ENCODE results near the gene LCT. TPM values are rescaled to one million over a fixed set of nuclear protein-coding genes. Genes with fewer than 3 reads are reported as not detected.

LCT gene
- total and polyA plus RNA-seq, 8 donors: 0.58 to 12.3 TPM; not detected in 6

DNA sequence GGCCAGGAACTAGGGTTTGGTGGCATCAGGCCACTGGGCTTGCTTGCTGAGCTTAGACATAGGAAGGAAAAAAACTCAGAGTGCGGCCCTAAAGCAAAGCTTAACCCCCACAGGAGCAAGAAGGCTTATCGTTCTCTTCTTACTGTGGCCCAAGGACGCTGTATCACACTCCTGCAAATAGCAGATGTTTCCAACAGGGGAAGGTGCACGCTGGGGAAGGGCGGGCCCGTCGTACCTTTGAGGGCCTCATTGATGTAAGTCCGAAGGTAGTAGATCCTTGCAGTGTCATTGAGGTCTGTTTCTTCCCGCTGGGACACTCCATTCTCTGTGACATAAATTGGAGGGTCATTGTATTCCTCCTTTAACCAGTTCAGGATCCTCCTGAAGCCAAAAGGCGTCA lies 46.6 kb downstream of the LCT start:
- DNase-seq: no peak
- Histone ChIP-seq H3K27ac (no peak overlapping the region), H3K4me1 (no peaks in the 10 kb centered on the region), H3K9me3 (no peaks in the 10 kb centered on the region), H3K27me3 (no peaks in the 10 kb centered on the region), H3K4me3 (no peak overlapping the region), H3K36me3 (peaks cover 0 to 37% (median 24%) of the 10 kb centered on the region in 4 donors)
- no peak for TF ChIP-seq POLR2AphosphoS5 (IDR thresholded peaks at IDR 0.05)
- no peak for TF ChIP-seq EP300 (IDR thresholded peaks at IDR 0.05)
- TF ChIP-seq POLR2A (IDR thresholded peaks at IDR 0.05): no peak
- TF ChIP-seq CTCF (IDR thresholded peaks at IDR 0.05): no peak
- WGBS, 5 donors: 91 to 96% (median 94%) methylated on average over 10 of the region's 10 CpGs
- intact Hi-C loops (cut with DNase I; ENCODE audit: low total_unique reads): no loop called here

DNA sequence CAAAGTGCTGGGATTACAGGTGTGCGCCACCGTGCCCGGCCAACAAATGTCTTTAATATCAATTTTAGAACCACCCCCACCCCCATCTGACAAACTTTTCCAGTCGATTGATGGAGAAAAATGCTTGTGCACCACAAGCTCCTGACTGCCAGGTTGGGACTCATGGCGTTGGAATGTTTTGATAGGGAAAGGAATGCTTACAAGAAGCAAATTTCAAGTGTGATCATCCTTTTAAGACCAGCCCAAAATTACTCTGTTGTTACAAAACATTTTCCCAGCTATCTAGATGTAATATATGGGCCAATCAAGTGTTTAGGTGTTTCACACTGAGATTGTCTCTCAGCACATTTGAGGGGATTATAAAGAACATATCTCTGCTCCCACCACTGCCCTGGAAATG lies 50.2 kb downstream of the LCT start:
- intact Hi-C loops (cut with DNase I; ENCODE audit: low total_unique reads): no loop called here
- Histone ChIP-seq H3K27ac (no peak overlapping the region), H3K9me3 (no peaks in the 10 kb centered on the region), H3K36me3 (peaks cover 13 to 73% (median 60%) of the 10 kb centered on the region in 4 donors), H3K4me3 (no peak overlapping the region), H3K27me3 (no peaks in the 10 kb centered on the region), H3K4me1 (no peaks in the 10 kb centered on the region)
- 84 to 98% (median 97%) methylated on average over 5 of the region's 5 CpGs for WGBS, 5 donors
- TF ChIP-seq POLR2A (IDR thresholded peaks at IDR 0.05): no peak
- TF ChIP-seq CTCF (IDR thresholded peaks at IDR 0.05): no peak
- no peak for TF ChIP-seq EP300 (IDR thresholded peaks at IDR 0.05)
- no peak for TF ChIP-seq POLR2AphosphoS5 (IDR thresholded peaks at IDR 0.05)
- DNase-seq: no peak

- H3K36me3 ChIP-seq: peaks cover 29 to 91% (median 78%) of the 10 kb centered on the region in 4 donors
- H3K27ac ChIP-seq: no peak overlapping the region
- H3K27me3 ChIP-seq: no peaks in the 10 kb centered on the region
- H3K9me3 ChIP-seq: no peaks in the 10 kb centered on the region
- no peak for DNase-seq
- H3K4me3 ChIP-seq: no peak overlapping the region
- WGBS, 5 donors: 91 to 98% (median 96%) methylated on average over 2 of the region's 2 CpGs
- intact Hi-C loops (cut with DNase I; ENCODE audit: low total_unique reads): no loop called here
- no peaks in the 10 kb centered on the region for H3K4me1 ChIP-seq
- TF ChIP-seq CTCF (IDR thresholded peaks at IDR 0.05) (no peak), POLR2A (IDR thresholded peaks at IDR 0.05) (no peak), EP300 (IDR thresholded peaks at IDR 0.05) (no peak), POLR2AphosphoS5 (IDR thresholded peaks at IDR 0.05) (no peak)
These were observed 52.0 kb downstream of the LCT start for GRCh38 chr2:135785032-135785431.

- no peaks in the 10 kb centered on the region for H3K27me3 ChIP-seq
- TF ChIP-seq EP300 (IDR thresholded peaks at IDR 0.05) (no peak), POLR2AphosphoS5 (IDR thresholded peaks at IDR 0.05) (no peak), POLR2A (IDR thresholded peaks at IDR 0.05) (no peak), CTCF (IDR thresholded peaks at IDR 0.05) (no peak)
- H3K27ac ChIP-seq: no peak overlapping the region
- no peaks in the 10 kb centered on the region for H3K9me3 ChIP-seq
- peaks cover 38 to 98% (median 91%) of the 10 kb centered on the region in 4 donors for H3K36me3 ChIP-seq
- H3K4me3 ChIP-seq: no peak overlapping the region
- DNase-seq: no peak
- 75 to 84% (median 77%) methylated on average over 3 of the region's 3 CpGs for WGBS, 5 donors
- H3K4me1 ChIP-seq: no peaks in the 10 kb centered on the region
- intact Hi-C loops (cut with DNase I; ENCODE audit: low total_unique reads): no loop called here
These were observed 53.5 kb downstream of the LCT start for GRCh38 chr2:135783439-135783838.

All from stomach (tissue), 9 donors.